ENCODE data around the gene GPANK1. TPM values are rescaled to one million over a fixed set of nuclear protein-coding genes. Genes with fewer than 3 reads are reported as not detected.

Gene GPANK1
- total RNA-seq, 1 donor from 2014 or later: 24.2 TPM

GRCh38 chr6:31701666-31702404 lies 37.0 kb upstream of the GPANK1 start:
- H3K27me3 Mint-ChIP-seq: no peaks in the 10 kb centered on the region
- intact Hi-C loops (cut with micrococcal nuclease): loop anchor here (2.0 kb wide), 1 partner anchor 21 kb away; the partner anchor contains the start of gene LY6G5C
- peak overlapping the region; percentile 89 for H3K27ac Mint-ChIP-seq
- POLR2A ChIA-PET: interaction anchor here (1.0 to 4.1 kb wide), 9 partner anchors 25 to 1569 kb away, joined by 3 to 32 read pairs (median 6); partner anchors contain the start of genes BAG6, CLIC1, HSPA1A and HSPA1L
- peaks cover 44% of the 10 kb centered on the region for H3K36me3 Mint-ChIP-seq (ENCODE audit: low read depth)
- H3K9me3 Mint-ChIP-seq: no peaks in the 10 kb centered on the region
- no peak for TF ChIP-seq CTCF (IDR thresholded peaks at IDR 0.05)
- DNase-seq: no peak
- CTCF ChIA-PET: no interaction called here
- ATAC-seq (ENCODE audit: low read depth): no peak
- H3K4me1 Mint-ChIP-seq: peaks cover 28% of the 10 kb centered on the region
- peak overlapping the region; percentile 99 for H3K4me3 Mint-ChIP-seq

GRCh38 chr6:31700740-31701401 lies 36.1 kb upstream of the GPANK1 start:
- peaks cover 54% of the 10 kb centered on the region for H3K36me3 Mint-ChIP-seq (ENCODE audit: low read depth)
- DNase-seq: no peak
- intact Hi-C loops (cut with micrococcal nuclease): no loop called here

GRCh38 chr6:31697555-31697954 lies 32.8 kb upstream of the GPANK1 start:
- Mint-ChIP-seq H3K4me1 (peaks cover 20% of the 10 kb centered on the region), H3K27me3 (no peaks in the 10 kb centered on the region), H3K27ac (peak overlapping the region; percentile 65), H3K9me3 (no peaks in the 10 kb centered on the region), H3K4me3 (no peak overlapping the region), H3K36me3 (ENCODE audit: low read depth) (peaks cover 79% of the 10 kb centered on the region)
- CTCF ChIA-PET: no interaction called here
- intact Hi-C loops (cut with micrococcal nuclease): no loop called here
- no peak for ATAC-seq (ENCODE audit: low read depth)
- POLR2A ChIA-PET: interaction anchor here (0.6 to 0.7 kb wide), 2 partner anchors 261 to 824 kb away, joined by 3 read pairs; partner anchors contain the start of gene NELFE
- TF ChIP-seq CTCF (IDR thresholded peaks at IDR 0.05): no peak
- no peak for DNase-seq

More at GRCh38 chr6:31700740-31701401, 36.1 kb upstream of the GPANK1 start:
- ChIA-PET POLR2A (interaction anchor here (1.4 to 4.1 kb wide), 2 partner anchors 26 to 27 kb away, joined by 4 to 31 read pairs; no protein-coding TSS in a partner anchor), CTCF (interaction anchor here (1.2 kb wide), 1 partner anchor 252 kb away, joined by 3 read pairs; no protein-coding TSS in a partner anchor)
- TF ChIP-seq CTCF (IDR thresholded peaks at IDR 0.05): no peak
- Mint-ChIP-seq H3K27me3 (no peaks in the 10 kb centered on the region), H3K9me3 (no peaks in the 10 kb centered on the region), H3K4me1 (peaks cover 28% of the 10 kb centered on the region), H3K27ac (no peak overlapping the region), H3K4me3 (peak overlapping the region; percentile 99)
- ATAC-seq (ENCODE audit: low read depth): no peak

GRCh38 chr6:31693535-31693934 lies 28.7 kb upstream of the GPANK1 start:
- Mint-ChIP-seq H3K9me3 (no peaks in the 10 kb centered on the region), H3K36me3 (ENCODE audit: low read depth) (peaks cover 86% of the 10 kb centered on the region), H3K4me3 (no peak overlapping the region), H3K27ac (no peak overlapping the region), H3K4me1 (peaks cover 15% of the 10 kb centered on the region), H3K27me3 (no peaks in the 10 kb centered on the region)
- POLR2A ChIA-PET: interaction anchor here (1.6 kb wide), 1 partner anchor 42 kb away, joined by 3 read pairs; no protein-coding TSS in a partner anchor
- DNase-seq (no peak), ATAC-seq (ENCODE audit: low read depth) (no peak)
- CTCF ChIA-PET: interaction anchor here (1.4 kb wide), 1 partner anchor 72 kb away, joined by 4 read pairs; no protein-coding TSS in a partner anchor
- intact Hi-C loops (cut with micrococcal nuclease): no loop called here
- no peak for TF ChIP-seq CTCF (IDR thresholded peaks at IDR 0.05)

- H3K27ac Mint-ChIP-seq: no peak overlapping the region
- TF ChIP-seq CTCF (IDR thresholded peaks at IDR 0.05): no peak
- ATAC-seq (ENCODE audit: low read depth): no peak
Measured at GRCh38 chr6:31692886-31693285, 28.1 kb upstream of the GPANK1 start.

More at GRCh38 chr6:31692886-31693285, 28.1 kb upstream of the GPANK1 start:
- Mint-ChIP-seq H3K4me3 (no peak overlapping the region), H3K4me1 (peaks cover 15% of the 10 kb centered on the region), H3K27me3 (no peaks in the 10 kb centered on the region), H3K36me3 (ENCODE audit: low read depth) (peaks cover 90% of the 10 kb centered on the region), H3K9me3 (no peaks in the 10 kb centered on the region)
- intact Hi-C loops (cut with micrococcal nuclease): no loop called here
- DNase-seq: no peak
- POLR2A ChIA-PET: interaction anchor here (0.7 kb wide), 1 partner anchor 22 kb away, joined by 4 read pairs; the partner anchor contains the start of gene LY6G6D
- CTCF ChIA-PET: interaction anchor here (1.4 kb wide), 1 partner anchor 71 kb away, joined by 4 read pairs; no protein-coding TSS in a partner anchor
